HCT116 (cell line): ENCODE data around the gene ZNF358.

Experiments
- ELF1 ChIP-seq: IDR thresholded peaks from 2 replicates; pipeline ENCODE4 v1.6.1; 2012; ENCODE audit warnings: low read depth, borderline replicate concordance
- POLR2A ChIP-seq: IDR thresholded peaks from 2 replicates; pipeline ENCODE4 v1.7.0; 2011; ENCODE audit warnings: borderline replicate concordance; ENCODE audit not compliant: insufficient read depth, insufficient read length; ENCODE audit errors: extremely low read depth
- POLR2AphosphoS5 ChIP-seq: IDR thresholded peaks from 2 replicates; pipeline ENCODE4 v1.6.1; 2011; ENCODE audit warnings: mild to moderate bottlenecking, low read depth, low read length, moderate library complexity

- TF ChIP-seq POLR2AphosphoS5 = no peak
- TF ChIP-seq POLR2A = no peak
- no peak for TF ChIP-seq ELF1
These were observed 35.0 kb upstream of the ZNF358 start for GRCh38 chr19:7480970-7481255.
